M059J (cell line): Measurements from ENCODE around the gene MRPS18A. TPM values are rescaled to one million over a fixed set of nuclear protein-coding genes. Genes with fewer than 3 reads are reported as not detected.

ENCODE experiments used
- DNase-seq: peaks from one replicate; pipeline ENCODE4 v3.0.0-alpha.2; 2012; ENCODE audit warnings: low read depth
- total RNA-seq: library from RNA; depleted of rRNA; stranded (reverse); fragments of >200 nt; shearing (Covaris generic); gene quantifications from 2 replicates; pipeline ENCODE4 v1.2.3, GENCODE V29; 2014; rRNA removed

MRPS18A gene
- total RNA-seq, 1 experiment from 2014 or later: 71.2 TPM

- peak; percentile 81 for DNase-seq
Measured at GRCh38 chr6:43635387-43636307, 51.9 kb downstream of the MRPS18A start, which contains the start of gene MAD2L1BP. Gene MAD2L1BP, plus strand, starts transcription at chr6:43635840. Its CDS starts 36 bp downstream, at chr6:43635876.

GRCh38 chr6:43634702-43635303 lies 52.8 kb downstream of the MRPS18A start:
- no peak for DNase-seq

- peak; percentile 41 for DNase-seq
Measured at GRCh38 chr6:43633002-43633401, 54.6 kb downstream of the MRPS18A start.

GRCh38 chr6:43630980-43631619 lies 56.5 kb downstream of the MRPS18A start:
- DNase-seq: no peak

- peak; percentile 99 for DNase-seq
Measured at GRCh38 chr6:43629505-43630300, 57.9 kb downstream of the MRPS18A start.

GRCh38 chr6:43629104-43629504 lies 58.5 kb downstream of the MRPS18A start, which contains the start of gene GTPBP2:
Gene GTPBP2, minus strand, starts transcription at chr6:43629264. Its CDS starts 102 bp downstream, at chr6:43629162.
- peak; percentile 100 for DNase-seq

- peak; percentile 77 for DNase-seq
Measured at GRCh38 chr6:43628393-43629103, 59.0 kb downstream of the MRPS18A start.

- DNase-seq: peak; percentile 99
Measured at GRCh38 chr6:43627008-43627825, 60.4 kb downstream of the MRPS18A start.

GRCh38 chr6:43625393-43625992 lies 62.1 kb downstream of the MRPS18A start:
- no peak for DNase-seq

GRCh38 chr6:43624786-43625288 lies 62.8 kb downstream of the MRPS18A start:
- DNase-seq: no peak

- DNase-seq: no peak
Measured at GRCh38 chr6:43623880-43624785, 63.5 kb downstream of the MRPS18A start.

- DNase-seq: no peak
Measured at GRCh38 chr6:43622541-43622940, 65.0 kb downstream of the MRPS18A start.

GRCh38 chr6:43621836-43622180 lies 65.8 kb downstream of the MRPS18A start:
- no peak for DNase-seq

Other genes with a start within 250 kb of the MRPS18A start
- gene DLK2, start 232.2 kb downstream of the MRPS18A start, total RNA-seq: 1.3 and 3.4 TPM in 2 replicates
- 14.6 and 21.8 TPM in 2 replicates for gene TJAP1, start 210.2 kb downstream of the MRPS18A start, total RNA-seq
- gene LRRC73, start 177.4 kb downstream of the MRPS18A start, total RNA-seq: 0.05 and 0.32 TPM in 2 replicates
- 175 and 194 TPM in 2 replicates for gene YIPF3, start 170.9 kb downstream of the MRPS18A start, total RNA-seq
- gene POLR1C, start 170.7 kb downstream of the MRPS18A start, total RNA-seq: 21.8 and 27.8 TPM in 2 replicates
- 28.9 and 42.2 TPM in 2 replicates for gene XPO5, start 111.8 kb downstream of the MRPS18A start, total RNA-seq
- 17.9 and 28.8 TPM in 2 replicates for gene POLH, start 111.6 kb downstream of the MRPS18A start, total RNA-seq
- 51.6 and 81.1 TPM in 2 replicates for gene GTPBP2, start 58.5 kb downstream of the MRPS18A start, total RNA-seq
- gene MAD2L1BP, start 52.0 kb downstream of the MRPS18A start, total RNA-seq: 75.7 and 116 TPM in 2 replicates
- 0.05 and 0.69 TPM in 2 replicates for gene RSPH9, start 42.8 kb downstream of the MRPS18A start, total RNA-seq
- 41.2 and 65.8 TPM in 2 replicates for gene VEGFA, start 82.4 kb upstream of the MRPS18A start, total RNA-seq